GM21381 (cell line): Measurements from ENCODE around the gene MRPS34.

Experiments used
- ATAC-seq: cut with Tn5 transposase; IDR thresholded peaks from one replicate; pipeline ENCODE4 v1.9.1; 2021; ENCODE audit warnings: mild to moderate bottlenecking, moderate library complexity; ENCODE audit not compliant: unreplicated experiment

MRPS34 gene

GRCh38 chr16:1731603-1732002 is 41.3 kb downstream of the MRPS34 start:
- no peak for ATAC-seq

- ATAC-seq = no peak
Measured at GRCh38 chr16:1731073-1731472, 41.9 kb downstream of the MRPS34 start.

GRCh38 chr16:1729445-1729844 is 43.5 kb downstream of the MRPS34 start:
- ATAC-seq = no peak

GRCh38 chr16:1729026-1729425 is 43.9 kb downstream of the MRPS34 start:
- no peak for ATAC-seq

GRCh38 chr16:1727651-1728624 is 45.0 kb downstream of the MRPS34 start:
- no peak for ATAC-seq

- no peak for ATAC-seq
Measured at GRCh38 chr16:1726661-1727502, 46.1 kb downstream of the MRPS34 start.

- ATAC-seq = no peak
Measured at GRCh38 chr16:1724491-1724890, 48.4 kb downstream of the MRPS34 start.

GRCh38 chr16:1723450-1724147 is 49.3 kb downstream of the MRPS34 start:
- no peak for ATAC-seq
